RWPE2 (cell line): ENCODE measurements around the gene TRIM14.

Experiments used
- ATAC-seq: fragments of 200-7000 bp; cut with Tn5 transposase; 3 replicates; pipeline ENCODE4 v1.9.1; 2021; ENCODE audit warnings: low read depth
- DNase-seq: peaks from one replicate; pipeline ENCODE4 v3.0.0-alpha.2; 2020; ENCODE audit warnings: low spot score
- H3K27ac ChIP-seq: fragments of 450-650 bp; 2 replicates; pipeline ENCODE4 v1.5.1; 2017; ENCODE audit warnings: mild to moderate bottlenecking; ENCODE audit not compliant: poor library complexity, severe bottlenecking
- H3K27me3 ChIP-seq: fragments of 250-450 bp; sonication (Bioruptor Pico); 2 replicates; pipeline ENCODE4 v1.5.1; 2021; ENCODE audit warnings: mild to moderate bottlenecking, moderate library complexity; ENCODE audit not compliant: insufficient read depth, poor library complexity, severe bottlenecking
- H3K36me3 ChIP-seq: fragments of 250-450 bp; sonication (Bioruptor Pico); 2 replicates; pipeline ENCODE4 v1.5.1; 2020; ENCODE audit warnings: low read depth, mild to moderate bottlenecking, moderate library complexity
- H3K4me1 ChIP-seq: fragments of 250-450 bp; sonication (Bioruptor Pico); 2 replicates; pipeline ENCODE4 v1.5.1; 2021; ENCODE audit warnings: mild to moderate bottlenecking, moderate library complexity; ENCODE audit not compliant: insufficient read depth, poor library complexity, severe bottlenecking
- H3K4me3 ChIP-seq: fragments of 250-450 bp; sonication (Bioruptor Pico); 2 replicates; pipeline ENCODE4 v1.5.1; 2021; ENCODE audit warnings: mild to moderate bottlenecking, moderate library complexity; ENCODE audit not compliant: severe bottlenecking
- H3K9me3 ChIP-seq: fragments of 250-450 bp; sonication (Bioruptor Pico); 2 replicates; pipeline ENCODE4 v1.5.1; 2021; ENCODE audit warnings: mild to moderate bottlenecking, moderate library complexity; ENCODE audit not compliant: severe bottlenecking
- TF ChIP-seq, protein P1 (sequence below): fragments of 450-650 bp; IDR thresholded peaks from one replicate; pipeline ENCODE4 v1.5.1; 2017; ENCODE audit warnings: mild to moderate bottlenecking, moderate library complexity; ENCODE audit not compliant: poor library complexity, severe bottlenecking

The TRIM14 gene

DNA sequence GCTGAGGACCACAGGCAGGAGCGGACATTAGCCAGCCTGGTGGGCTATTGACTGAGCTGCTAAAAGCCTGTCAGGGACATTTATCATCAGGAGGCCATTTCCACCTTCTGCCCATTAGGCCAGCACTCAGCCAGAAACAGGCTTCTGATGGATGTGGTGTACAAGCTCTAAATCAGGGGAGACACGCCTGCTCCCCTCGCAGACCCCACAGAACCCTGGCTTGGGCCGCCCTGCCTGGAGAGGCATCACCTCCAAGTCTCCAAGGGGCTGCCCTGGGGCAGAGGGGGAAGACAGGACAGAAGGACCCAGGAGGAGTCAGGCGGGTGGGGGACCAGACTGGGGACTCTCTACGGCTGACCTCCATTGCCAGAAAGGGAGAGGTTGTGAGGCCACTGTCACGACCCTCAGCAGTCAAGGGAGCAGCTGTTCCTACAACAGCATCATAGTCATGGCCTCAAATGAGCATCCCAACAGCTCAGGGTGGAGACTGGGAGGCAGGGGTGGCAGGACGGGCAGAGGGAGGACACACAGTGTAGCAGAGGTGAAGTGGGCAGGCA is 24.0 kb upstream of the TRIM14 start:
- Histone ChIP-seq H3K27me3 (no peaks in the 10 kb centered on the region), H3K36me3 (peaks cover 19% of the 10 kb centered on the region), H3K4me3 (no peak overlapping the region), H3K27ac (peak overlapping the region; percentile 69), H3K4me1 (peaks cover 35% of the 10 kb centered on the region), H3K9me3 (no peaks in the 10 kb centered on the region)
- ATAC-seq (no peak), DNase-seq (no peak)
- TF ChIP-seq, protein P1, sequence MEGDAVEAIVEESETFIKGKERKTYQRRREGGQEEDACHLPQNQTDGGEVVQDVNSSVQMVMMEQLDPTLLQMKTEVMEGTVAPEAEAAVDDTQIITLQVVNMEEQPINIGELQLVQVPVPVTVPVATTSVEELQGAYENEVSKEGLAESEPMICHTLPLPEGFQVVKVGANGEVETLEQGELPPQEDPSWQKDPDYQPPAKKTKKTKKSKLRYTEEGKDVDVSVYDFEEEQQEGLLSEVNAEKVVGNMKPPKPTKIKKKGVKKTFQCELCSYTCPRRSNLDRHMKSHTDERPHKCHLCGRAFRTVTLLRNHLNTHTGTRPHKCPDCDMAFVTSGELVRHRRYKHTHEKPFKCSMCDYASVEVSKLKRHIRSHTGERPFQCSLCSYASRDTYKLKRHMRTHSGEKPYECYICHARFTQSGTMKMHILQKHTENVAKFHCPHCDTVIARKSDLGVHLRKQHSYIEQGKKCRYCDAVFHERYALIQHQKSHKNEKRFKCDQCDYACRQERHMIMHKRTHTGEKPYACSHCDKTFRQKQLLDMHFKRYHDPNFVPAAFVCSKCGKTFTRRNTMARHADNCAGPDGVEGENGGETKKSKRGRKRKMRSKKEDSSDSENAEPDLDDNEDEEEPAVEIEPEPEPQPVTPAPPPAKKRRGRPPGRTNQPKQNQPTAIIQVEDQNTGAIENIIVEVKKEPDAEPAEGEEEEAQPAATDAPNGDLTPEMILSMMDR: no peak

- TF ChIP-seq, protein P1: no peak
- ATAC-seq (peak; percentile 82), DNase-seq (peak; percentile 89)
- Histone ChIP-seq H3K27ac (peak overlapping the region; percentile 69), H3K9me3 (no peaks in the 10 kb centered on the region), H3K4me3 (no peak overlapping the region), H3K36me3 (peaks cover 20% of the 10 kb centered on the region), H3K27me3 (no peaks in the 10 kb centered on the region), H3K4me1 (peaks cover 30% of the 10 kb centered on the region)
Measured at GRCh38 chr9:98142182-98142907, 23.3 kb upstream of the TRIM14 start.

DNA sequence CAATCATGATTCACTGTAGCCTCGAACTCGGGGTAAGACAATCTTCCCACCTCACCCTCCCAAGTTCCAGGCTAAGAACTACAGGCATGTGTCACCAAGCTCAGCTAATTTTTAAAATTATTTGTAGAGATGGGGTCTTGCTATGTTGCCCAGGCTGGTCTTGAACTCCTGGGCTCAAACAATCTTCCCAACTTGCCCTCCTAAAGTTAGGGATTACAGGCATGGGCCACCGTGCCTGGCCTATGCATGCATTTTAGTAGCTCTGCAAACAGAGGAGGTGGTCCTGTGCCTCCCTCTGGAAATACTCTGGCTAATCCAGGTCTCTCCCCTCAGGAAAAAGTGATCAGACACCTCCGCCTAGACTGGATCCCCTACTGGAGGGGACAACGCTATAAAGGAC is 21.5 kb upstream of the TRIM14 start:
- DNase-seq: no peak

GRCh38 chr9:98136489-98136888 is 17.5 kb upstream of the TRIM14 start:
- DNase-seq (no peak), ATAC-seq (no peak)
- no peaks in the 10 kb centered on the region for H3K9me3 ChIP-seq
- H3K36me3 ChIP-seq: peaks cover 52% of the 10 kb centered on the region
- TF ChIP-seq, protein P1: no peak
- no peak overlapping the region for H3K4me3 ChIP-seq
- H3K4me1 ChIP-seq: no peaks in the 10 kb centered on the region
- no peak overlapping the region for H3K27ac ChIP-seq
- H3K27me3 ChIP-seq: no peaks in the 10 kb centered on the region

More for the DNA sequence above, 21.5 kb upstream of the TRIM14 start:
- H3K4me3 ChIP-seq: no peak overlapping the region
- H3K36me3 ChIP-seq: peaks cover 26% of the 10 kb centered on the region
- H3K9me3 ChIP-seq: no peaks in the 10 kb centered on the region
- no peak for ATAC-seq
- peaks cover 12% of the 10 kb centered on the region for H3K4me1 ChIP-seq
- no peak overlapping the region for H3K27ac ChIP-seq
- H3K27me3 ChIP-seq: no peaks in the 10 kb centered on the region
- TF ChIP-seq, protein P1: no peak

DNA sequence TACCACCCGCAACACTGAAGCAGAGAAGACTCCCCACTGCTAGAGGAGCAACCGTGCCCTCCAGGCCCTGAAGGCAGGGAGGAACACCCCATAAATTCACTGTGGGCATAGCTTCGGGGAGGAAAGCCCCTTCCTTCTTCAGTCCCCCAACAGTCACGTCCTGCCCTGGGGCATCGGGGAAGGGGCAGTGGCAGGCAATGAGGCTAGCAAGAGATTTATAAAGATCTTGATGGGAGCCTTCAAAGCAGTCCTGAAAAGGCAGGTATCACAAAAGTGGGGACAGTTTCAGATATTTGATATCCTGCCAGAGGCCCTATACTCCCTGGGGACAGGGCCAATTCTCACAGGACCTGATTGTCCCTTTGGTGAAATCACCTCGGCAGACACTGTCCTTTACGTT is 16.9 kb upstream of the TRIM14 start:
- Histone ChIP-seq H3K4me3 (no peak overlapping the region), H3K27ac (no peak overlapping the region), H3K4me1 (no peaks in the 10 kb centered on the region), H3K36me3 (peaks cover 55% of the 10 kb centered on the region), H3K9me3 (no peaks in the 10 kb centered on the region), H3K27me3 (no peaks in the 10 kb centered on the region)
- ATAC-seq: no peak
- TF ChIP-seq, protein P1: no peak
- DNase-seq: no peak
